Measurements from ENCODE around the gene INPP5D.
"Not testable (repeated sequence)": the region's sequence is repeated elsewhere in the genome, so short reads cannot be mapped to it uniquely, and the experiment has no call there.

Gene INPP5D

DNA sequence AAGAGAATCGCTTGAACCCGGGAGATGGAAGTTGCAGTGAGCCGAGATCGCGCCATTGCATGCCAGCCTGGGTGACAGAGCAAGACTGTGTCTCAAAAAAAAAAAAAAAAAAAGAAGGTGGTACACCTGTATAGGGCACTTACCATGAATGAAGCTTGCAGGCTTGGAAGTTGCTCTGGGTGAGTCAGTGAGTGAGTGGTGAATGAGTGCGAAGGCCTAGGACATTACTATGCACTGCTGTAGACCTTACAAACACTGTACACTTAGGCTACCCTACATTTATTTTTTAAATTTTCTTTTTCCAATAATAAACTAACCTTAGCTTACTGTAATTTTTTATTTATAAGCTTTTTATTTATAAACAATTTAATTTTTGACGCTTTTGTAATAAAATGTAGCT lies 113.0 kb downstream of the INPP5D start:
- DNase-seq (ENCODE audit: low read depth in 3 of 3), result no peak

DNA sequence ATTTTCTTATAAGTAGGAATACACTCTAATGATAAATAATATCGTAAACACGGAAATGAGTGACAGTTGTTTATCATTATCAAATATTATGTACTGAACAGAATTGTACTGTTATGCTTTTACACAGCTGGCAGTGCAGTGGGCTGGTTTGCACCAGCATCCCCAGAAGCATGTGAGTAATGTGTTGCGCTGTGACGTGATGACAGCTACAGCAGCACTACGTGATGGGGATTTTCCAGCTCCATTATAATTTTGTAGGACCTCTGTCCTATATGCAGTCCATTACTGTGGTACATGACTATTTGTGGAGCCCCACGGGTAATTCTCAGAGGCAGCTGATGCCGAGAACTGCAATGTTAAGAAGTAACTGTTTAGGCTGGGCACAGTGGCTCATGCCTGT lies 114.0 kb downstream of the INPP5D start:
- no peak for DNase-seq (ENCODE audit: low read depth in 3 of 3)

DNA sequence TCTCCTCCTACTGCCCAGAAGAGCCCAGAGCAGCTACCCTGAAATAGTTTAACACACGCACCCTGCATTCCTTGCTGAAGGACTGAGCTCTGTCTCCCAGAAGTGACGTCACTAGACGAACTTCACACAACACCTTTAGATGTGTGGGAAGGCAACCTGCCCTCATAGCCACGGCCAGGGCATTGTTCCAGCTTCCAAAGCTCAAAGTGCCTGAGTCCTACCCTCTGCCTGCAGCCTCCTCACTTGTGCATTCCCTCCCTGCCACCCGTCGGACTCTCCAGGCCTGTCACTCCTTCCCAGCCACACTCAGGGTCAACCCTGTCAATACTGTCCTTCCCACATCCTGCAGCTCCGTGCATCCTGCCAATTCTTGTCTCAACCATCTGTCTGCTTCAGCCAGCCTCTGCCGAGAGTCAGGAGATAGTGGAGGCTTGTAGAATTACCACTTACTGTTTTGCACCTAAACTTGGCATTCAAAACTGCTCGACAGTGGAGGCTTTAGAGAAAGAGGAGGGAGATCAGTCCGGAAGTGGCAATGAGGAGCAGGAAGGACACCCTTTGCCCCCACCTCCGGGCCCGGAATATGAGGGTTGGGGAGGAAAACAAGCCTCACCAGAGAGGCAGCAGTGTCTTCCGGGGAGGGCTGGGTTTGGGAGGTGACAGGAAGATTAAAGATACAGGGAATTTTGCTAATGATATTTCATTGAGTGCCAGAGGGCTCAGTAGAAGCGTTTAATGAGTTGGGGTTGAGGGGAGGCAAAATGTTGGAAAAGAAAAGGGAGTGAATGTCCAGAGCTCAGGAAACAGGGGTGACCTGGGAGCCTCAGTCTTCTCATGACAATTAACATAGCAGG lies 119.1 kb downstream of the INPP5D start:
- DNase-seq (ENCODE audit: low read depth in 3 of 3), result no peak

DNA sequence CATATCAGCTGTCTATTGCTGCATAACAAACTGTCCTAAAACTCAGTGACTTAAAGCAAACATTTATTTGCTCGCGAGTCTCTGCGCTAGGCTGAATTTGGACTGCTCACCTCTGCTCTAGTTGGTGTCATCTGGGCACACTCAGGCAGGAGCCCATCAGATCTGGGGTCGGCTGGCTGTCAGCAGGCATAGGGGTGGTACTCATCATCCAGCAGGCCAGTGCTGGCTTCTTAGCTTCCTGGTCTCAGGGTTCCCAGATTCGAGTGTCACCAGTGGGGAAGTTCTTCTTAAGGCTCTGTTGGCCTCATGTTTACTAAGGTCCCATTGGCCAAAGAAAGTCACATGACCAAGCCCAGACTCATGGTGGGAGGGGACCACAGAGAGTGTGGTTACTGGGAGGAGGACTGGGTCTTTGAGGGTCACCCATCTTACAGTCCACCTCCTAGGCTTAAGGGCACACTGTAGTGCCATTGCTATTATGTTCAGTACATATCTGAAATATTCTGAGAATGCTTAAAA lies 119.8 kb downstream of the INPP5D start:
- DNase-seq (ENCODE audit: low read depth in 3 of 3), result no peak

DNA sequence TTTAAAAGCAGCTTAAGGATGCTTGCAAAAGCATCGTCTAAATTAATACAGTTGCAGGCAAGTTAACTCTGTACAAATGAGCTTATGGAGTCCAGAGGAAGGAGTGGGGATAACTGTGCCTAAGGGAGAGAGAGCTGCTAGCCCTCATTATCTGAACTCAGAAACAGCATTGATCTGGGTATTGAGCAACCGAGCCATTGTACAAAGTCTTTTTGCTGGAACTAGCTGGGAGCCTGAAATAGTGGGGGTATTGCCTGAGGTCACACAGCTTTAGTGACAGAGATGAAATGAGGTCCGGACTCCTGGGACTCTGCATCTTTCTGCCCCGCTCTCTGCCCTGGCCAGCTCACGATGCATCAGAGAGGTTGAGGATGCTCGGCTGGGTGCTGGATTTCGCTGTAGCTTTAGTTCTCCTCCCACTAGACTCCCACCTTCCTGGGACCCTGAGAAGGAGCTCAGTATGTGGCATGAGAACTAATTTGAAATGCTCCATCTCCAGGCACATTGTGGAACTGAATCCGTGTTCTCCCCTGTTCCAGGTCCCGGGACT lies 123.8 kb downstream of the INPP5D start:
- DNase-seq (ENCODE audit: low read depth in 3 of 3), result no peak

DNA sequence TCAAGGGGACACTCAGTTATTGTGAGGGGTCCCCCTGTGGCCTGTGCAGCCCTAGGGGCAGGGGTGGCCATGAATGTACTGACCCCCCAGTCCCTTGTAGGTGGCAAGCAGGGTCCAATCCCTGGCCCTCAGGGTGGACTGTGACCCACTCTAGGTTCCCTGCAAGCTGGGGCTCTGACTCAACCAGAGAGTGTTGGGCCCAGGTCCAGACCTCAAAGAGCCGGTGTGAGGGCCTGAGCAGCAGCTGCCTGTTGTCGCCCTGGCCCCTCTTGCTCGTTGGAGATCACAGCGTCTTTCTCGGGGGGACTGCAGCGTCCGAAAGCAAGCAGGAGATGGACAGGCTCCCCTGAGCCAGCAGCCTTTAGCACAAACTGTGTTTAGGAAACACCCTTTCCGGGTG lies 124.5 kb downstream of the INPP5D start:
- DNase-seq (ENCODE audit: low read depth in 3 of 3), result no peak

DNA sequence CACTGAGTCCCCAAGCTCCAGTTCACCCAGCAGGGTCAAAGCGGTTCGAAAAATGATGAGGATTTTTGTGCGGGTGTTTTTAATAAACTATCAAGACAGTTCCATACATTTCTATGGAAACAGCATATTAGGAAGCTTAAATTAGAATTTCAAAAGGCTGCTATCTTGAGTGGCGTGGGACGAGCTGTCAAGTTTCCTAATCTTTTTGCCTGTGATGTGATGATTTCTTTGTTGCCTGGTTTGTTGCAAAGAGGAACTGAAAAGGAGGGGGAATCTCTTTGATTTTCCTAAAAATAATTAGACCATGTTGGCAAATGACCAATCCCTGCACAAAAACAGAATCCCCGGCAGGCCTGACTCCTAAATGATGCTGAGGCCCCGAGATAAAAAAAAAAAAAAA lies 125.2 kb downstream of the INPP5D start:
- no peak for DNase-seq (ENCODE audit: low read depth in 3 of 3)

DNA sequence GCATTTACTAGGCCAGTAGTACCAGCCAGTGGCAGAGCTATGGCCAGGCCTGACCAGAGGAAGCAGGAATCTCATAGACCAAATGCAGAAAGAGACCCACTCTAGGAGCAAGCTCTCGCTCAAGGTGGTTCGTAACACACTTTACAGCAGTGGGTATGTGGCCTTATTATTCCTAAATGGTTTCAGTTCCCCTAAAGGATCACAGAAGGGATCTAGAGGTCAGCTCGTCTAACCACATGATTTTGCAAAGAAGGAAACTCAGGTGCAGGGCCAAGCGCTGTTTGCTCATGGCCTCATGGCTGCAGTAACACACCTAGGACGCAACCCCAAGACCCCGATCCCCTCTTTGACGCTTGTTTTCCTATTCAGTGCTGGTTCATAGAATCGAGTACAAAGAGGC lies 125.8 kb downstream of the INPP5D start:
- DNase-seq (ENCODE audit: low read depth in 3 of 3), result no peak

DNA sequence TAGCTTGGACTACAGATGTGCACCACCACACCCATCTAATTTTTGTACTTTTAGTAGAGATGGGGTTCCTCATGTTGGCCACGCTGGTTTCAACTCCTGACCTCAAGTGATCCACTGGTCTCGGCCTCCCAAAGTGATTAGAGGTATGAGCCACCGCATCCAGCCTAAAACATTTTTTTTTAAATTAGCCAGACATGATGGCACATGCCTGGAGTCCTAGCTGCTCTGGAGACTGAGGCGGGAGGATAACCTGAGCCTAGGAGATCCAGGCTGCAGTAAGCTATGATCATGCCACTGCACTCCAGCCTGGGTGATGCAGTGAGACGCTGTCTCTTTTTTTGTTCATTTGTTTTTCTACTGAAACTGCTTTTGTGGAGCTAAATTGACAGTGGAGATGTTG lies 126.7 kb downstream of the INPP5D start:
- no peak for DNase-seq (ENCODE audit: low read depth in 3 of 3)

DNA sequence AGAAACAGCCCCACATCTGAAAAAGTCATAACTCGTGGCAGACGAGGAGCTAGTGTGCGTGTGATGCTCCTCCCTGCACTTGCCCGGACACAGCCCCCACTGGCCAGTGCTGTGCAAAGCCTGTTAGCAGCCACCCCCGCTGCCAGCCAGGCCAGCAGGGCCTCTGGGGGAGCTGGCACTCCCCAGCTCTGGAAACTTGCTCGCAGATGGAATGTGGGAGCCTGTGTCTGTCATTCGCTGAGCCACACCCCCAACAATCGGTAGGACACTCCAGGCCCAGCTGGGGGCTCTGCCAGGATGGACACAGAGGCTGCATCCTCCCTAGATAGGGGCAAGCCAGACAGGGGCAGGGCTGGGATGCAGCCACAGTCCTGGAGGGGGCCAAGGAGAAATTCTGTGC lies 128.9 kb downstream of the INPP5D start:
- DNase-seq (ENCODE audit: low read depth in 3 of 3), result no peak

DNA sequence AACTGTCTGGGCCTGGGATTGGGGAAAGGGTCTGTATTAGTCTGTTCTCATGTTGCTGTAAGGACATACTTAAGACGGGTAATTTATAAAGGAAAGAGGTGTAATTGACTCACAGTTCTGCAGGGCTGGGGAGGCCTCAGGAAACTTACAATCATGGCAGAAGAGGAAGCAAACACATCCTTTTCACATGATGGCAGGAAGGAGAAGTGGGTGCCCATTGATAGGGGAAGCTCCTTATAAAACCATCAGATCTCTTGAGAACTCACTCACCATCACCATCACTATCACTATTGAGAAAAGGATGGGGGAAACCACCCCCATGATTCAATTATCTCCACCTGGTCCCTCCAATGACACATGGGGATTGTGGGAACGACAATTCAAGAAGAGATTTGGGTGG lies 130.9 kb downstream of the INPP5D start:
- DNase-seq (ENCODE audit: low read depth in 3 of 3), result not testable (repeated sequence)

DNA sequence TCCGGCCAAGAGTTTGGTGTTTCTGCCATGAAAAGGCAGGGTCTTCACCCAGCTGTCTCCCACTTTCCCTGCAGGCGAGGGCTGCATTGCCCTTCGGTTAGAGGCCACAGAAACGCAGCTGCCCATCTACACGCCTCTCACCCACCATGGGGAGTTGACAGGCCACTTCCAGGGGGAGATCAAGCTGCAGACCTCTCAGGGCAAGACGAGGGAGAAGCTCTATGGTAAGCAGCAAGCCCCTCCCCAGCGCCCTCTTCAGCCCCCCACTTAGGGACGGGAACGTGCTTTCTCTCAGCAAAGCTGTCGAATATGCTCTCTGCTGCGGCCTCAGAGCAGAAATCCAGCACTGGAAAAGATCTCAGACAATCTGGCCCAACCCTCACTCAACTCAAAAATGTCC lies 133.6 kb downstream of the INPP5D start:
- DNase-seq (ENCODE audit: low read depth in 3 of 3), result no peak

DNA sequence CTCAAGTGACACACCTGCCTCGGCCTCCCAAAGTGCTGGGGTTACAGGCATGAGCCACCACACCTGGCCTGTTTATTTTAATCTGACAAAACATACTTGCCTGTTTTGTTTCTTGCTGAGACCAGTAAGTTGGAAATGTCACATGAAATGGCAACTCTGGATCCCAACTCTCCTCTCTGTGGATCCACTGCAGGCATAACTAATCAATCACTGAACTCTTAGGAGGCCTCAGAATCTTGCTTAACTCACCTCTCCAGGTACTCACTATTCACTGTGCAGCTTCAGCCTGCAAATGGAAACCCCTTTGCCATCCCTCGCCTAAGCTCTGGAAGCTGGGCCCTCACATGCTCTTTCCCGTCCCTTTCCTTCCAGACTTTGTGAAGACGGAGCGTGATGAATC lies 134.9 kb downstream of the INPP5D start:
- no peak for DNase-seq (ENCODE audit: low read depth in 3 of 3)

DNA sequence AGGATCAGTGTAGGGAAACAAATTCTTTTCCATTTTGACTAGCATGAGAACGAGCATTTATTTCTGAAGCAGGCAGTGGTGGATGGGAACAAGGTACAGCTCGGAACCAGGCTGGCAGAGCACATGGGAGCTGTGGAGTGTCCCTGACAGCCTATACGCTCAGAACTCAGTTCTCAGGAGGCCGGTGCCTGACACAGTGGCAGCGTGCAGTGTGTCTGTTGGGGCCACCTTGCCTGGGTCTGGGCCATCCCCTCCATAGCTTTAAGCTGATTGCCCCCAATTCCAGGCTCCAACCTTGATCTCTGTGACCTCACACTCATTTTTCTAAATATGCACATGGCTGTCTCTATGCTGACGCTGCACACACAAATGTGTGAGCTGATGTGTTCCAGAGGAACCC lies 136.9 kb downstream of the INPP5D start:
- DNase-seq (ENCODE audit: low read depth in 3 of 3), result no peak

DNA sequence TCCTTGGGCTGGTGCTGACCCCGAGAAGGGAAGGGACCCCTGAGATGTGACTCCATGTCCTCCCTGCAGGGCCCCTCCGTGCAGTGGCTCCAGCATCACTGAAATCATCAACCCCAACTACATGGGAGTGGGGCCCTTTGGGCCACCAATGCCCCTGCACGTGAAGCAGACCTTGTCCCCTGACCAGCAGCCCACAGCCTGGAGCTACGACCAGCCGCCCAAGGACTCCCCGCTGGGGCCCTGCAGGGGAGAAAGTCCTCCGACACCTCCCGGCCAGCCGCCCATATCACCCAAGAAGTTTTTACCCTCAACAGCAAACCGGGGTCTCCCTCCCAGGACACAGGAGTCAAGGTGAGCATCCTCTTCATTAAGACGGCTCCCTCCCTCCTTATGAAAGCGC lies 137.9 kb downstream of the INPP5D start:
- DNase-seq (ENCODE audit: low read depth in 3 of 3), result no peak

DNA sequence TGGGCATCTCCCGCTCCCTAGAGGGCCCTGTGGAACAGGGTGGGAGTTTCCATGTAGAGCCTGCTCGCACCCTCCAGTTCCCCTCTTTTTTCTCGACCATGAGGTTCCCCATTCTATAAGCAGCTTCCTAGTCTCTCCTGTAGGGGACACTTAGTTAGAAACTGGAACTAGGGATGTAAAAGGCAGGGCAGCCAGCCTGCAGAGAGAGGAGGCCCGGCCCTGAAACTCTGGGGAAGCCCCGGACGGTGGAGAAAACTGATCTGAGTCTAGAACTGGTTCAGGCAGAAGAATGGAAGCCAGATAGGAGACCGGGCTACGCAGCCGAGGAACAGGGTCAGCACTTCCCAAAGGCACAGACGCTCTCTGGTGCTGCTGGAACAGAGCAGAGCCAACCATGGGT lies 139.7 kb downstream of the INPP5D start:
- no peak for DNase-seq (ENCODE audit: low read depth in 3 of 3)

DNA sequence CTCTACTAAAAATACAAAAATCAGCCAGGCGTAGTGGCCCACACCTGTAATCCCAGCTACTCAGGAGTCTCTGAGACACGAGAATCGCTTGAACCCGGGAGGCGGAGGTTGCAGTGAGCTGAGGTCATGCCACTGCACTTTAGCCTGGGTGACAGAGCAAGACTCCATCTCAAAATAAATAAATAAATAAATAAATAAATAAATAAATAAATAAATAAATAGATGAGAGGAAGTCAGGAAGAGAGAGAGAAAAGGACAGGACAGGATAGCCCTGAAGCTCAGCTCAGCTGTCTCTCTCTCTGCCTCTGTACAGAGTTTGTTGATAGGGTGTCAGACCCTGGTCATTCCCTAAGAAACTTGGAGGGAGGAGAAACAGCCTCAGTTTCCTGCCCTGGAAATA lies 140.6 kb downstream of the INPP5D start:
- not testable (repeated sequence) for DNase-seq (ENCODE audit: low read depth in 3 of 3)

DNA sequence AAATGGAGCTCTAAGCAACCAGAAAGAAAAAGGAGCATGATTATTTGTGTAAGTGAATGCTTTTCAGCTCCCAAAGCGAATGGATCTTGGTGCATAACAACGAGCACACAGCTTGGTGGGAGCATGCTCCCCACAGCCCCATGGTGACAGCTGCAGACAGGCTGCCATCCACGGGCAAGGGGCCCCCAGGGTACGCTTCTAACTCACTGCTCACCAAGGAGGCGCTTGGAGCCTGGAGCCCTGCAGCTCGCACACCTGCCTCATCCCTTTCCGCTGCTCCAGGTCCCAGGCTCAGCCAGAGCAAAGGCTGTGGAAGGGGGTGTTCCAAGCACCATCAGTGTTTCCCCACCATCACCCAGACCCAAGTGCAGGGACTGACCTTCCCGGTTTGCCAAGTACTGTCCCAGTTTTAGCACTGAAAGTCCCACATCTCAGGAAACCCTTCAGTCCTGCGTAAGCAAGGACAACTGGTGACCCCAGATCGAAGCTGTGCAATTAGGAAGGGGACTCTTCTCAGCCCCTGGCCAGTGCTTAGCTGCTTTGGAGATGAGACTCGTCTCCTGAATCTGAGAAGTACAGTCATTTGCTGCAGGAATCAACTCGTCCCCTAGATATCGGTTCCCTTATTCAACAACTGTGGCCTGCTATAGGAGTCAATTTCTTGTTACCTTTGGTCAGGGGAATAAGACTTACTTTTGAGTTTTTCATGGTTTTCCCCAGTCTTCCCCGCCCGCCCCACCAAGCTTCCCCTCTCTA lies 141.3 kb downstream of the INPP5D start:
- DNase-seq (ENCODE audit: low read depth in 3 of 3), result no peak

DNA sequence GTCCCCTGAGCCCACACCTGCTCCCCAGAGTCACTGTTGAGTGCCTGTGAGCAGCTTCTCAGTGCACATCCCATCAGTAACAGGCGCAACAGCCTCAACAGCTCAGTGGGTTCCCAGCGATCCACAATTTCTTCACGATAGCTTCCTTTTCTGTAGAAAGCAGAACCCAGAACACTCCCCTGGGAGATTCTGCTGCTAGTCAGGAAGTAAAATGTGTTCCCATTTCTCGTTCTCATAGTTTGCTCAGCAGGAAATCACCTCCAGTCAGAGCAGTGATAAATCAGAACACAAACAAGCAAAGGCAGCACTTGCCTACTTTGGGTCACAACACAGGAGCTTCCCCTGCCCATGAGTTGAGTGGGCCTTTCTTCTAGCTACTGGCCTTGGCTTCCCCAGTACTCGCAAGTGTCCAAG lies 142.4 kb downstream of the INPP5D start:
- DNase-seq (ENCODE audit: low read depth in 3 of 3), result no peak

DNA sequence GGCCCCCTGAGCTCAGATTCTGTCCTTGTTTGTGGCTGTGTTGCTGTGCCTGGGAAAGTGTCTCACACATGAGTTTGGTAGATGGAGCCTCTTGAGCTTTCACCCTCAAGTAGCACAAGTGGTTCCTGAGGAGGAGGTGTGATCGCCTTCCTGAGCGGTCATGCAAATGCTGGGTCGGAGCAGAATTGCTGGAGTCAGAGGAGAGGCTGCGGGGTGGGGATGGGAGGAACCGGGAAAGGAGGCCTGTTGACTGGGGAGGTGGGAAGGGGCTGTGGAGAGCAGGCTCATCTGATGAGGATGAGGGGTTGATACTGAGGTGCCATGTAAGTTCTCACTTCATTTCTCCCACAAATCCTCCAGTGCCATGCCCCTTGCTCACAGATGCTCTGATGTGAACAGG lies 142.9 kb downstream of the INPP5D start:
- DNase-seq (ENCODE audit: low read depth in 3 of 3), result no peak

DNA sequence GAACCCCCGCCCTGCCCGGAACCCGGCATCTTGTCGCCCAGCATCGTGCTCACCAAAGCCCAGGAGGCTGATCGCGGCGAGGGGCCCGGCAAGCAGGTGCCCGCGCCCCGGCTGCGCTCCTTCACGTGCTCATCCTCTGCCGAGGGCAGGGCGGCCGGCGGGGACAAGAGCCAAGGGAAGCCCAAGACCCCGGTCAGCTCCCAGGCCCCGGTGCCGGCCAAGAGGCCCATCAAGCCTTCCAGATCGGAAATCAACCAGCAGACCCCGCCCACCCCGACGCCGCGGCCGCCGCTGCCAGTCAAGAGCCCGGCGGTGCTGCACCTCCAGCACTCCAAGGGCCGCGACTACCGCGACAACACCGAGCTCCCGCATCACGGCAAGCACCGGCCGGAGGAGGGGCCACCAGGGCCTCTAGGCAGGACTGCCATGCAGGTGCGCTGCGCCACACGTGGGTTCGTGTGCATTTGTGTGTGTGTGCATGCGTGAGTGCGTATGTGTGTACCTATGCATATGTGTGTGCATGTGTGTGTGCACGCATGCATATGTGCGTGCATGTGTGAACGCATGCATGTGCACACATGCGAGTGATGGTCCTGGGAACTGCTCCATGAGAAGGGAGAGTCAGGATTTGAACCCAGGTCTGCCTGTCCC lies 144.3 kb downstream of the INPP5D start:
- DNase-seq (ENCODE audit: low read depth in 3 of 3), result no peak

Data from stimulated activated CD4-positive, alpha-beta T cell treated with anti-CD3 and anti-CD28 coated beads, TNF-alpha, amount 100 ng/mL, for 48 hours (primary cell).